K562 (cell line): Measurements from ENCODE around the gene LRMDA. TPM values are rescaled to one million over a fixed set of nuclear protein-coding genes. Genes with fewer than 3 reads are reported as not detected.

Source experiments
- ATAC-seq: fragments of 200-7000 bp; cut with Tn5 transposase; 3 replicates; pipeline ENCODE4 v1.9.1; 2020; ENCODE audit warnings: moderate library complexity
- BruUV-seq: library from RNA; stranded (reverse); fragments of 400-500 nt; replicated peaks from 2 replicates; lab custom pipeline; 2021; lab: Mats Ljungman, UMichigan
- CTCF ChIA-PET: fragments of 300-600 bp; formaldehyde crosslinking; extraction: SDS; loops from one replicate; lab custom pipeline; 2021; ENCODE audit warnings: low intra/inter-chr PET ratio; lab: Yijun Ruan, JAX
- POLR2A ChIA-PET: fragments of 300-600, 350-650 bp; sonication (Branson Sonifier 250); formaldehyde crosslinking; extraction: SDS; loops from one replicate; lab custom pipeline; 2021; ENCODE audit warnings: antibody characterized with exemption, inconsistent platforms; lab: Yijun Ruan, JAX
- DNase-seq, 4 experiments: peaks; one replicate each; pipeline versions ENCODE4 v3.0.0 to v3.0.0-alpha.2; 2011 to 2018; ENCODE audit warnings: low spot score in 3 of 4, mixed read lengths in 3 of 4; ENCODE audit errors: extremely low read depth in 1 of 4
- FAIRE-seq: peaks from 2 replicates; lab custom pipeline; 2011; peaks lifted over from hg19 to GRCh38; lab: Jason Lieb, UNC
- H2AFZ ChIP-seq: 2 replicates; pipeline ENCODE4 v1.6.0; 2011; ENCODE audit warnings: low read depth, low read length, control low read depth, inconsistent platforms
- H3K27ac ChIP-seq: fragments of 200-600 bp; 3 replicates; pipeline ENCODE4 v1.8.0; 2011; ENCODE audit warnings: low read depth, mild to moderate bottlenecking, control low read depth, inconsistent platforms, low read length, moderate library complexity, mixed read lengths; ENCODE audit errors: extremely low read depth
- H3K27me3 ChIP-seq, 2 experiments: fragments of 300-600 bp in 1 of 2; 2 replicates in 1 of 2; 3 replicates in 1 of 2; pipeline versions ENCODE4 v1.6.0 to v1.8.0; 2011; ENCODE audit warnings: inconsistent platforms in 2 of 2, low read length in 2 of 2, mild to moderate bottlenecking in 1 of 2, mixed read lengths in 1 of 2, moderate library complexity in 1 of 2; ENCODE audit not compliant: control insufficient read depth in 2 of 2, insufficient read depth in 2 of 2
- H3K36me3 ChIP-seq: fragments of 300-600 bp; 3 replicates; pipeline ENCODE4 v1.8.0; 2011; ENCODE audit warnings: mild to moderate bottlenecking, low read length, inconsistent platforms; ENCODE audit not compliant: control insufficient read depth, insufficient read depth
- H3K4me1 ChIP-seq, 2 experiments: fragments of 200-600 bp in 1 of 2; replicated peaks in 1 of 2; 2 replicates in 1 of 2; 3 replicates in 1 of 2; pipeline versions ENCODE4 v1.5.1 to v1.8.0; 2011; ENCODE audit warnings: inconsistent platforms in 2 of 2, low read length in 2 of 2, mild to moderate bottlenecking in 1 of 2, mixed read lengths in 1 of 2, moderate library complexity in 1 of 2; ENCODE audit not compliant: control insufficient read depth in 2 of 2, insufficient read depth in 2 of 2
- H3K4me2 ChIP-seq: 2 replicates; pipeline ENCODE4 v1.6.1; 2011; ENCODE audit warnings: low read length, control low read depth, inconsistent platforms, mixed read lengths; ENCODE audit not compliant: insufficient read depth
- H3K4me3 ChIP-seq: fragments of 200-600 bp; sonication (generic), shearing (Covaris generic); 2 replicates; pipeline ENCODE4 v1.5.1; 2016; ENCODE audit warnings: control low read depth, inconsistent platforms
- H3K79me2 ChIP-seq: fragments of 200-600 bp; 3 replicates; pipeline ENCODE4 v1.8.0; 2011; ENCODE audit warnings: low read length, inconsistent platforms; ENCODE audit not compliant: control insufficient read depth, insufficient read depth
- H3K9ac ChIP-seq, 2 experiments: 2 replicates each; pipeline versions ENCODE4 v1.6.0 to v1.6.1; 2011; ENCODE audit warnings: low read depth in 2 of 2, low read length in 2 of 2, control low read depth in 1 of 2, inconsistent platforms in 1 of 2, mild to moderate bottlenecking in 1 of 2, mixed read lengths in 1 of 2; ENCODE audit not compliant: insufficient read depth in 1 of 2
- H3K9me1 ChIP-seq: one replicate; pipeline ENCODE4 v1.6.0; 2011; ENCODE audit warnings: inconsistent platforms, mild to moderate bottlenecking, low read length, moderate library complexity; ENCODE audit not compliant: control insufficient read depth, insufficient read depth
- H3K9me3 ChIP-seq: replicated peaks from 2 replicates; pipeline ENCODE4 v1.5.1; 2011; ENCODE audit warnings: low read depth, low read length, inconsistent platforms; ENCODE audit not compliant: control insufficient read depth, insufficient read depth
- H4K20me1 ChIP-seq: replicated peaks from 2 replicates; pipeline ENCODE4 v1.6.1; 2011; ENCODE audit warnings: low read length, inconsistent platforms, mixed read lengths; ENCODE audit not compliant: control insufficient read depth, insufficient read depth
- BCOR ChIP-seq: fragments of 450-650 bp; IDR thresholded peaks from 2 replicates; pipeline ENCODE4 v1.6.1; 2016
- DNMT1 ChIP-seq: fragments of 450-650 bp; IDR thresholded peaks from 2 replicates; pipeline ENCODE4 v1.6.1; 2016; ENCODE audit warnings: antibody characterized with exemption, mild to moderate bottlenecking
- HEY1 ChIP-seq: fragments of 250-450 bp; sonication (Bioruptor Pico); IDR thresholded peaks from 2 replicates; pipeline ENCODE4 v1.5.0; 2020; ENCODE audit warnings: mild to moderate bottlenecking, moderate library complexity, borderline replicate concordance
- JUN ChIP-seq, 2 experiments: sonication (generic) in 1 of 2; formaldehyde crosslinking in 1 of 2; IDR thresholded peaks; 2 replicates each; pipeline versions ENCODE4 v1.6.1 to v1.8.0; 2012 to 2022; ENCODE audit warnings: borderline replicate concordance in 2 of 2, mild to moderate bottlenecking in 2 of 2, improper control_type of control experiment in 1 of 2, low read depth in 1 of 2, low read length in 1 of 2, missing genetic modification reagents in 1 of 2
- NCOA2 ChIP-seq, 2 experiments: fragments of 450-650 bp; IDR thresholded peaks; 2 replicates each; pipeline ENCODE4 v1.6.1; 2018; ENCODE audit warnings: mild to moderate bottlenecking in 2 of 2, moderate library complexity in 1 of 2; ENCODE audit not compliant: partially characterized antibody in 2 of 2
- PTRF ChIP-seq: fragments of 450-650 bp; IDR thresholded peaks from 2 replicates; pipeline ENCODE4 v1.6.1; 2016; ENCODE audit warnings: mild to moderate bottlenecking, missing genetic modification characterization, missing compliant biosample characterization
- SREBF1 ChIP-seq: fragments of 150-350 bp; IDR thresholded peaks from 2 replicates; pipeline ENCODE4 v1.6.1; 2014; ENCODE audit warnings: antibody characterized with exemption, low read depth, low read length, borderline replicate concordance
- TEAD1 ChIP-seq, 2 experiments: fragments of 450-650 bp in 1 of 2; sonication (generic) in 1 of 2; formaldehyde crosslinking; IDR thresholded peaks; 2 replicates each; pipeline versions ENCODE4 v1.4.0 to v1.8.0; 2020 to 2022; ENCODE audit warnings: mild to moderate bottlenecking in 2 of 2, missing genetic modification reagents in 1 of 2
- TEAD2 ChIP-seq: fragments of 450-650 bp; IDR thresholded peaks from 2 replicates; pipeline ENCODE4 v1.6.1; 2016; ENCODE audit warnings: missing genetic modification characterization, control low read depth, missing compliant biosample characterization
- ZBTB8A ChIP-seq: fragments of 450-650 bp; IDR thresholded peaks from 2 replicates; pipeline ENCODE4 v1.6.1; 2018; ENCODE audit warnings: mild to moderate bottlenecking, moderate library complexity; ENCODE audit not compliant: partially characterized antibody
- ZNF24 ChIP-seq: fragments of 450-650 bp; IDR thresholded peaks from 2 replicates; pipeline ENCODE4 v1.6.1; 2016
- ZNF79 ChIP-seq: fragments of 250-450 bp; sonication (Bioruptor Pico); IDR thresholded peaks from 2 replicates; pipeline ENCODE4 v1.4.0; 2020; ENCODE audit warnings: low read depth, mild to moderate bottlenecking, moderate library complexity
- WGBS: fragments of 100-300 bp; shearing (Covaris generic); methylation state at CpG from one replicate; pipeline ENCODE4 v1.1.6; 2016; ENCODE audit warnings: low coverage, mixed read lengths; ENCODE audit not compliant: insufficient coverage; ENCODE audit errors: missing lambda C conversion rate; 5-methylcytosine and 5-hydroxymethylcytosine counted together
- in situ Hi-C: fragments of 300-500 bp; cut with MboI; formaldehyde crosslinking; loops from 4 replicates; pipeline ENCODE4 v1.15.0; 2018; ENCODE audit warnings: inconsistent platforms, mixed read lengths
- intact Hi-C: fragments of 100-400 bp; cut with micrococcal nuclease; formaldehyde crosslinking; loops from 2 replicates; pipeline ENCODE4 v1.14.2; 2022
- polyA plus RNA-seq, 8 experiments: library from polyadenylated mRNA; depleted of rRNA in 4 of 8; stranded (reverse) in 5 of 8; unstranded in 3 of 8; fragments of >200 nt; fragmentation: Nextera tagmentation in 2 of 8; fragmentation: Illumina TruSeq in 1 of 8; extraction: Ambion mirVana in 2 of 8; extraction: Trizol in 1 of 8; gene quantifications; 2 replicates each; pipeline versions ENCODE4 v1.2.1 to v1.2.3, GENCODE V29; 2011 to 2014; ENCODE audit warnings: inconsistent platforms in 1 of 8, missing spikeins in 1 of 8
- total RNA-seq, 7 experiments: library from RNA; depleted of rRNA in 6 of 7; stranded (reverse); fragments of >200 nt in 6 of 7; fragmentation: Illumina TruSeq in 2 of 7; extraction: Trizol in 2 of 7; gene quantifications; 2 replicates each; pipeline versions ENCODE4 v1.2.1 to v1.2.3, GENCODE V29; 2011 to 2021; ENCODE audit warnings: low replicate concordance in 1 of 7

LRMDA gene
- total and polyA plus RNA-seq, 9 of the 15 experiments (the other 6 are each of a cell fraction or from before 2014, with no cell fraction given), result 0.25 TPM; not detected in 8

DNA sequence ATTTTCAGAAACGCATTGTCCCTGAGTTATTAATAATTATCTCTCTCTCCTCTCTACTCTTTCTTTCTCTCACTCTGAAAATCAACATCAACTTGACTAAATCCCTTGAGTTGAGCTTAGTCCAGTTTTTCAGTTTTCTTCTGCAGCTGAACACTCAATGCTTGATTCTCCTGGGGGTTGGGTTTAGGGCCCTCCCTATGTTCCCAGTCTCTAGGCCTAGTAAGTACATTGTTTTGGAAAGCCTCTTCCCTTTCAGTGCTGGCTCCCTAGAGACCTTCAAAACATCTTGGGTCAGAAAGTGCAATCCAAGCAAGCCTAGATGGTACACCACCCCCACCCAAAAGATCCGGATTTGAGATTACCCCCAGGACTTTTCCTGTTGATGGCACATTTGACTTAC lies 488.5 kb downstream of the LRMDA start:
- no peaks in the 10 kb centered on the region for H3K4me1 ChIP-seq
- no peak overlapping the region for H3K4me2 ChIP-seq
- no peak overlapping the region for H3K27ac ChIP-seq
- no peak overlapping the region for H3K9ac ChIP-seq
- no peak for ATAC-seq
- H3K9me1 ChIP-seq, result no peaks in the 10 kb centered on the region
- no peaks in the 10 kb centered on the region for H3K9me3 ChIP-seq
- H3K36me3 ChIP-seq, result no peaks in the 10 kb centered on the region
- peaks cover 4 to 5% of the 10 kb centered on the region in 2 experiments; a peak in 2 of 5 replicates for H3K27me3 ChIP-seq
- no peaks in the 10 kb centered on the region for H3K79me2 ChIP-seq
- CTCF ChIA-PET, result no interaction called here
- DNase-seq, result no peak
- TF ChIP-seq NCOA2 (IDR thresholded peaks at IDR 0.05; ENCODE audit: partially characterized antibody in 2 of 2), result no peak
- TF ChIP-seq PTRF (tag), result no peak
- no peak for TF ChIP-seq ZBTB8A
- no peak for TF ChIP-seq JUN (IDR thresholded peaks at IDR 0.05; ENCODE audit: borderline replicate concordance, low read depth, low read length)
- TF ChIP-seq JUN (CRISPR knock-in tag; IDR thresholded peaks at IDR 0.05; ENCODE audit: borderline replicate concordance), result no peak
- TF ChIP-seq BCOR, result no peak
- TF ChIP-seq ZNF24, result no peak
- TF ChIP-seq HEY1 (CRISPR knock-in tag), result no peak
- TF ChIP-seq SREBF1, result no peak
- TF ChIP-seq ZNF79, result no peak
- TF ChIP-seq TEAD2, result no peak
- TF ChIP-seq TEAD1 (CRISPR knock-in tag; IDR thresholded peaks at IDR 0.05), result no peak
- TF ChIP-seq DNMT1, result no peak
- WGBS, result 0% methylated on average over 2 of the region's 2 CpGs
- in situ Hi-C loops (no loop called here), intact Hi-C loops (loop anchor here (10.0 kb wide), 1 partner anchor 515 kb away; the partner anchor contains the start of gene ZNF503)
- H2AFZ ChIP-seq, result no peak overlapping the region
- H4K20me1 ChIP-seq, result no peaks in the 10 kb centered on the region
- POLR2A ChIA-PET, result interaction anchor here (1.0 kb wide), 1 partner anchor 84 kb away, joined by 3 read pairs; no protein-coding TSS in a partner anchor
- BruUV-seq, result no TSS peak
- FAIRE-seq, result no peak
- H3K4me3 ChIP-seq, result no peak overlapping the region
